GM12878 (cell line): ENCODE measurements around the gene SATB1. TPM values are rescaled to one million over a fixed set of nuclear protein-coding genes. Genes with fewer than 3 reads are reported as not detected.

Source experiments
- ATAC-seq: fragments of 200-7000 bp; cut with Tn5 transposase; 3 replicates; pipeline ENCODE4 v1.9.1; 2020; ENCODE audit warnings: mild to moderate bottlenecking, moderate library complexity
- BruUV-seq: library from RNA; stranded (reverse); fragments of 400-500 nt; replicated peaks from 2 replicates; lab custom pipeline; 2021; lab: Mats Ljungman, UMichigan
- CTCF ChIA-PET: fragments of 300-600 bp; sonication (Branson Sonifier 250); formaldehyde crosslinking; extraction: SDS; loops from one replicate; lab custom pipeline; 2021; ENCODE audit warnings: inconsistent platforms; lab: Yijun Ruan, JAX
- POLR2A ChIA-PET: fragments of 350-600 bp; formaldehyde crosslinking; extraction: SDS; loops from one replicate; lab custom pipeline; 2021; ENCODE audit warnings: inconsistent platforms; lab: Charles Lee
- RAD21 ChIA-PET: fragments of 300-600 bp; sonication (Branson Sonifier 250); formaldehyde crosslinking; loops from one replicate; lab custom pipeline; 2023; ENCODE audit warnings: antibody characterized with exemption; ENCODE audit not compliant: unreplicated experiment; lab: Charles Lee
- SMC1A ChIA-PET: fragments of 300-600 bp; sonication (Branson Sonifier 250); formaldehyde crosslinking; loops from one replicate; lab custom pipeline; 2023; ENCODE audit not compliant: unreplicated experiment, uncharacterized antibody; lab: Charles Lee
- DNase-seq: peaks from one replicate; pipeline ENCODE4 v3.0.0-alpha.2; 2011; ENCODE audit warnings: low read depth, low spot score
- FAIRE-seq: peaks from 3 replicates; lab custom pipeline; 2011; peaks lifted over from hg19 to GRCh38; lab: Jason Lieb, UNC
- H2AFZ ChIP-seq: 2 replicates; pipeline ENCODE4 v1.6.0; 2011; ENCODE audit warnings: low read depth, low read length, control low read depth; ENCODE audit not compliant: control insufficient read depth
- H3K27ac ChIP-seq: 2 replicates; pipeline ENCODE4 v1.5.1; 2011; ENCODE audit warnings: control low read depth; ENCODE audit not compliant: control insufficient read depth, insufficient read depth
- H3K27me3 ChIP-seq, 2 experiments: replicated peaks in 1 of 2; 2 replicates each; pipeline versions ENCODE4 v1.6.0 to v1.6.1; 2011; ENCODE audit warnings: low read length in 1 of 2; ENCODE audit not compliant: control insufficient read depth in 2 of 2, insufficient read depth in 2 of 2
- H3K36me3 ChIP-seq, 2 experiments: 2 replicates each; pipeline ENCODE4 v1.5.1; 2011; ENCODE audit warnings: low read length in 1 of 2; ENCODE audit not compliant: control insufficient read depth in 2 of 2, insufficient read depth in 2 of 2
- H3K4me1 ChIP-seq: 2 replicates; pipeline ENCODE4 v1.6.1; 2011; ENCODE audit warnings: mild to moderate bottlenecking, low read length, moderate library complexity, mixed read lengths; ENCODE audit not compliant: control insufficient read depth, insufficient read depth
- H3K4me2 ChIP-seq: 2 replicates; pipeline ENCODE4 v1.6.0; 2011; ENCODE audit warnings: control low read depth; ENCODE audit not compliant: control insufficient read depth, insufficient read depth
- H3K4me3 ChIP-seq: fragments of 200-600 bp; sonication (generic); 2 replicates; pipeline ENCODE4 v1.5.1; 2016
- H3K79me2 ChIP-seq: 2 replicates; pipeline ENCODE4 v1.6.0; 2011; ENCODE audit warnings: low read length; ENCODE audit not compliant: control insufficient read depth, insufficient read depth
- H3K9ac ChIP-seq: 2 replicates; pipeline ENCODE4 v1.8.0; 2011; ENCODE audit warnings: low read length, control low read depth, mixed read lengths; ENCODE audit not compliant: control insufficient read depth, insufficient read depth
- H3K9me3 ChIP-seq: replicated peaks from 3 replicates; pipeline ENCODE4 v1.5.1; 2011; ENCODE audit warnings: mild to moderate bottlenecking, low read length; ENCODE audit not compliant: control insufficient read depth, insufficient read depth
- H4K20me1 ChIP-seq: 2 replicates; pipeline ENCODE4 v1.6.0; 2011; ENCODE audit not compliant: control insufficient read depth, insufficient read depth
- CHD4 ChIP-seq: fragments of 200-600 bp; sonication (generic); IDR thresholded peaks from 2 replicates; pipeline ENCODE4 v1.6.1; 2016; ENCODE audit warnings: mild to moderate bottlenecking
- E2F4 ChIP-seq: IDR thresholded peaks from 2 replicates; pipeline ENCODE4 v1.6.1; 2012; ENCODE audit warnings: low read depth, low read length, improper control_type of control experiment
- FOXK2 ChIP-seq: fragments of 450-650 bp; IDR thresholded peaks from 2 replicates; pipeline ENCODE4 v1.6.1; 2017; ENCODE audit warnings: mild to moderate bottlenecking, moderate library complexity
- IKZF1 ChIP-seq: fragments of 450-650 bp; conservative IDR thresholded peaks from 2 replicates; pipeline ENCODE4 v1.6.1; 2017; ENCODE audit warnings: antibody characterized with exemption, mild to moderate bottlenecking
- KAT2A ChIP-seq: conservative IDR thresholded peaks from 2 replicates; pipeline ENCODE4 v1.6.1; 2011; ENCODE audit warnings: low read depth, low read length; ENCODE audit not compliant: control insufficient read depth
- NFYB ChIP-seq: IDR thresholded peaks from 2 replicates; pipeline ENCODE4 v1.6.1; 2011; ENCODE audit warnings: low read depth, mild to moderate bottlenecking, low read length, improper control_type of control experiment, moderate library complexity; ENCODE audit not compliant: insufficient read depth
- SP1 ChIP-seq: IDR thresholded peaks from one replicate; pipeline ENCODE4 v1.6.1; 2011; ENCODE audit warnings: low read depth, low read length
- SPI1 ChIP-seq: IDR thresholded peaks from 2 replicates; pipeline ENCODE4 v1.6.1; 2011; ENCODE audit warnings: low read depth, mild to moderate bottlenecking, low read length, moderate library complexity, borderline replicate concordance; ENCODE audit not compliant: insufficient read depth
- ZBTB33 ChIP-seq: fragments of 450-650 bp; IDR thresholded peaks from 2 replicates; pipeline ENCODE4 v1.6.1; 2017; ENCODE audit warnings: mild to moderate bottlenecking
- WGBS: methylation state at CpG from one replicate; pipeline ENCODE4 v1.1.6; 2016; ENCODE audit warnings: low lambda C conversion rate; ENCODE audit not compliant: insufficient replicate concordance, insufficient coverage; ENCODE audit errors: missing lambda C conversion rate; 5-methylcytosine and 5-hydroxymethylcytosine counted together
- in situ Hi-C: fragments of 300-500 bp; cut with MboI; formaldehyde crosslinking; loops from 9 replicates; pipeline ENCODE4 v1.14.3; 2018; ENCODE audit warnings: mixed read lengths
- intact Hi-C: fragments of 100-400 bp; cut with micrococcal nuclease; formaldehyde crosslinking; loops from one replicate; pipeline ENCODE4 v1.14.2; 2022; ENCODE audit not compliant: unreplicated experiment
- polyA plus RNA-seq, 11 experiments: library from polyadenylated mRNA; depleted of rRNA in 4 of 11; unstranded in 6 of 11; stranded (reverse) in 5 of 11; fragments of >200 nt; fragmentation: Nextera tagmentation in 4 of 11; fragmentation: Illumina TruSeq in 1 of 11; extraction: Ambion mirVana in 4 of 11; extraction: Trizol in 1 of 11; gene quantifications; 1 replicate in 1 of 11; 2 replicates in 10 of 11; pipeline versions ENCODE4 v1.2.1 to v1.2.3, GENCODE V29; 2011 to 2016; ENCODE audit warnings: inconsistent platforms in 2 of 11, missing spikeins in 2 of 11, low read depth in 1 of 11
- total RNA-seq, 4 experiments: library from RNA; depleted of rRNA in 3 of 4; stranded (reverse); fragments of >200 nt in 3 of 4; fragmentation: Illumina TruSeq in 1 of 4; extraction: Trizol in 1 of 4; gene quantifications; 2 replicates each; pipeline versions ENCODE4 v1.2.1 to v1.2.3, GENCODE V29; 2013 to 2021
- TF ChIP-seq, protein P1 (sequence below): IDR thresholded peaks from 2 replicates; pipeline ENCODE4 v1.6.1; 2012; ENCODE audit warnings: improper control_type of control experiment, low read depth, low read length; ENCODE audit not compliant: insufficient replicate concordance

SATB1 gene
- total and polyA plus RNA-seq, 10 of the 15 experiments (the other 5 are each of a cell fraction or from before 2014, with no cell fraction given): 0.01 to 0.72 (median 0.07) TPM; not detected in 4

GRCh38 chr3:18420555-18420954, 4.6 kb downstream of the SATB1 start:
- H3K27ac ChIP-seq: no peak overlapping the region
- FAIRE-seq: no peak
- ChIA-PET CTCF (no interaction called here), SMC1A (no interaction called here), POLR2A (no interaction called here), RAD21 (no interaction called here)
- no peak overlapping the region for H3K9ac ChIP-seq
- no peak for DNase-seq
- peaks cover 9% of the 10 kb centered on the region; the same call in 1 of the 2 replicates for H3K4me1 ChIP-seq
- no TSS peak for BruUV-seq
- intact Hi-C loops: loop anchor here (10.0 kb wide), 1 partner anchor 324 kb away; no protein-coding TSS in a partner anchor
- peaks cover 7% of the 10 kb centered on the region in 2 experiments for H3K27me3 ChIP-seq
- H3K9me3 ChIP-seq: no peaks in the 10 kb centered on the region
- TF ChIP-seq SP1 (no peak), FOXK2 (no peak), NFYB (no peak), CHD4 (no peak), SPI1 (no peak)
- no peak overlapping the region for H2AFZ ChIP-seq
- no peak overlapping the region for H3K4me2 ChIP-seq
- H3K79me2 ChIP-seq: no peaks in the 10 kb centered on the region
- H4K20me1 ChIP-seq: no peaks in the 10 kb centered on the region
- no peaks in the 10 kb centered on the region for H3K36me3 ChIP-seq
- ATAC-seq: no peak
- in situ Hi-C loops: no loop called here
- 52% methylated on average over 9 of the region's 9 CpGs for WGBS
- no peak overlapping the region for H3K4me3 ChIP-seq

GRCh38 chr3:18419232-18419631, 5.9 kb downstream of the SATB1 start:
- intact Hi-C loops: no loop called here
- ChIA-PET SMC1A (no interaction called here), RAD21 (no interaction called here), POLR2A (no interaction called here), CTCF (no interaction called here)
- Histone ChIP-seq H3K27me3 (peaks cover 3% of the 10 kb centered on the region in 2 experiments), H3K9ac (no peak overlapping the region), H4K20me1 (no peaks in the 10 kb centered on the region), H3K36me3 (no peaks in the 10 kb centered on the region), H3K4me1 (peaks cover 5% of the 10 kb centered on the region; the same call in 1 of the 2 replicates), H3K4me3 (no peak overlapping the region), H3K4me2 (no peak overlapping the region), H3K79me2 (no peaks in the 10 kb centered on the region), H3K27ac (no peak overlapping the region), H2AFZ (no peak overlapping the region), H3K9me3 (no peaks in the 10 kb centered on the region)
- ATAC-seq (no peak), DNase-seq (no peak), FAIRE-seq (no peak)
- in situ Hi-C loops: no loop called here
- BruUV-seq: no TSS peak
- WGBS: 29% methylated on average over 4 of the region's 4 CpGs
- no peak for TF ChIP-seq KAT2A
- no peak for TF ChIP-seq ZBTB33
- no peak for TF ChIP-seq E2F4
- TF ChIP-seq IKZF1: no peak
- TF ChIP-seq, protein P1, sequence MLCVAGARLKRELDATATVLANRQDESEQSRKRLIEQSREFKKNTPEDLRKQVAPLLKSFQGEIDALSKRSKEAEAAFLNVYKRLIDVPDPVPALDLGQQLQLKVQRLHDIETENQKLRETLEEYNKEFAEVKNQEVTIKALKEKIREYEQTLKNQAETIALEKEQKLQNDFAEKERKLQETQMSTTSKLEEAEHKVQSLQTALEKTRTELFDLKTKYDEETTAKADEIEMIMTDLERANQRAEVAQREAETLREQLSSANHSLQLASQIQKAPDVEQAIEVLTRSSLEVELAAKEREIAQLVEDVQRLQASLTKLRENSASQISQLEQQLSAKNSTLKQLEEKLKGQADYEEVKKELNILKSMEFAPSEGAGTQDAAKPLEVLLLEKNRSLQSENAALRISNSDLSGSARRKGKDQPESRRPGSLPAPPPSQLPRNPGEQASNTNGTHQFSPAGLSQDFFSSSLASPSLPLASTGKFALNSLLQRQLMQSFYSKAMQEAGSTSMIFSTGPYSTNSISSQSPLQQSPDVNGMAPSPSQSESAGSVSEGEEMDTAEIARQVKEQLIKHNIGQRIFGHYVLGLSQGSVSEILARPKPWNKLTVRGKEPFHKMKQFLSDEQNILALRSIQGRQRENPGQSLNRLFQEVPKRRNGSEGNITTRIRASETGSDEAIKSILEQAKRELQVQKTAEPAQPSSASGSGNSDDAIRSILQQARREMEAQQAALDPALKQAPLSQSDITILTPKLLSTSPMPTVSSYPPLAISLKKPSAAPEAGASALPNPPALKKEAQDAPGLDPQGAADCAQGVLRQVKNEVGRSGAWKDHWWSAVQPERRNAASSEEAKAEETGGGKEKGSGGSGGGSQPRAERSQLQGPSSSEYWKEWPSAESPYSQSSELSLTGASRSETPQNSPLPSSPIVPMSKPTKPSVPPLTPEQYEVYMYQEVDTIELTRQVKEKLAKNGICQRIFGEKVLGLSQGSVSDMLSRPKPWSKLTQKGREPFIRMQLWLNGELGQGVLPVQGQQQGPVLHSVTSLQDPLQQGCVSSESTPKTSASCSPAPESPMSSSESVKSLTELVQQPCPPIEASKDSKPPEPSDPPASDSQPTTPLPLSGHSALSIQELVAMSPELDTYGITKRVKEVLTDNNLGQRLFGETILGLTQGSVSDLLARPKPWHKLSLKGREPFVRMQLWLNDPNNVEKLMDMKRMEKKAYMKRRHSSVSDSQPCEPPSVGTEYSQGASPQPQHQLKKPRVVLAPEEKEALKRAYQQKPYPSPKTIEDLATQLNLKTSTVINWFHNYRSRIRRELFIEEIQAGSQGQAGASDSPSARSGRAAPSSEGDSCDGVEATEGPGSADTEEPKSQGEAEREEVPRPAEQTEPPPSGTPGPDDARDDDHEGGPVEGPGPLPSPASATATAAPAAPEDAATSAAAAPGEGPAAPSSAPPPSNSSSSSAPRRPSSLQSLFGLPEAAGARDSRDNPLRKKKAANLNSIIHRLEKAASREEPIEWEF: no peak
